ENCODE measurements around the gene EIF4E1B.
"Not testable (repeated sequence)": the region's sequence is repeated elsewhere in the genome, so short reads cannot be mapped to it uniquely, and the experiment has no call there.

The EIF4E1B gene

GRCh38 chr5:176596689-176597416 is 33.6 kb upstream of the EIF4E1B start:
- no peak overlapping the region for H3K4me3 ChIP-seq (ENCODE audit: low read depth, low read length)
- no peak for TF ChIP-seq CTCF (IDR thresholded peaks at IDR 0.05; ENCODE audit: low read depth, low read length)

GRCh38 chr5:176597417-176598389 is 32.8 kb upstream of the EIF4E1B start:
- no peak overlapping the region for H3K4me3 ChIP-seq (ENCODE audit: low read depth, low read length)
- no peak for TF ChIP-seq CTCF (IDR thresholded peaks at IDR 0.05; ENCODE audit: low read depth, low read length)

- H3K4me3 ChIP-seq (ENCODE audit: low read depth, low read length), result not testable (repeated sequence)
These were observed 30.6 kb upstream of the EIF4E1B start for GRCh38 chr5:176599749-176600430.

- H3K4me3 ChIP-seq (ENCODE audit: low read depth, low read length), result no peak overlapping the region
- TF ChIP-seq CTCF (IDR thresholded peaks at IDR 0.05; ENCODE audit: low read depth, low read length), result no peak
These were observed 28.5 kb upstream of the EIF4E1B start for GRCh38 chr5:176601901-176602482.

GRCh38 chr5:176603091-176603490 is 27.4 kb upstream of the EIF4E1B start:
- TF ChIP-seq CTCF (IDR thresholded peaks at IDR 0.05; ENCODE audit: low read depth, low read length), result no peak

GRCh38 chr5:176606032-176606431 is 24.4 kb upstream of the EIF4E1B start:
- no peak for TF ChIP-seq CTCF (IDR thresholded peaks at IDR 0.05; ENCODE audit: low read depth, low read length)

More at GRCh38 chr5:176603091-176603490, 27.4 kb upstream of the EIF4E1B start:
- H3K4me3 ChIP-seq (ENCODE audit: low read depth, low read length), result no peak overlapping the region

GRCh38 chr5:176606875-176607274 is 23.6 kb upstream of the EIF4E1B start:
- H3K4me3 ChIP-seq (ENCODE audit: low read depth, low read length), result no peak overlapping the region
- no peak for TF ChIP-seq CTCF (IDR thresholded peaks at IDR 0.05; ENCODE audit: low read depth, low read length)

More at GRCh38 chr5:176606032-176606431, 24.4 kb upstream of the EIF4E1B start:
- no peak overlapping the region for H3K4me3 ChIP-seq (ENCODE audit: low read depth, low read length)
